HG02938 (cell line): ENCODE data around the gene PRKAG1.

Source experiments
- ATAC-seq: cut with Tn5 transposase; IDR thresholded peaks from one replicate; pipeline ENCODE4 v1.9.1; 2021; ENCODE audit warnings: mild to moderate bottlenecking, moderate library complexity; ENCODE audit not compliant: unreplicated experiment

The PRKAG1 gene

GRCh38 chr12:48986720-48987291, 31.8 kb downstream of the PRKAG1 start:
- no peak for ATAC-seq

DNA sequence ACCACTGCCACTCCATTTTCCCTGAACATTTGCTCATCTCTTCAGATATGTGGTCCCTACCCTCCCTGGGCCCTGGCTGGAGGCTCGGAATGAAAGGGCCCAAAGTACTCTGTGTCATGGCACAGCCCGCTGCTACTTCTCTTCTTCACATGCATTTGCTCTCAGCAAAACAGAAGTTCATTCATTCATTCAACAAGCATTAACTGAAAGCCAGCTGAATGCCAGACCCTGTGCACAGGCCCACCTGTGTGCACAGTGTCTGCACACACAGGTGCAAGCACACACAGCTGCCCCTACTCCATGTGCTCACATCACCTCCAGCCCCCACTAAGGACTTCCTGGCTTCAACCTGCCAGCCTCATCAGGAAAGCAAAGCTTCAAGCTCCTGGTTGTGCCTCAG, 32.7 kb downstream of the PRKAG1 start:
- no peak for ATAC-seq

GRCh38 chr12:48985475-48985897, 33.1 kb downstream of the PRKAG1 start:
- no peak for ATAC-seq

DNA sequence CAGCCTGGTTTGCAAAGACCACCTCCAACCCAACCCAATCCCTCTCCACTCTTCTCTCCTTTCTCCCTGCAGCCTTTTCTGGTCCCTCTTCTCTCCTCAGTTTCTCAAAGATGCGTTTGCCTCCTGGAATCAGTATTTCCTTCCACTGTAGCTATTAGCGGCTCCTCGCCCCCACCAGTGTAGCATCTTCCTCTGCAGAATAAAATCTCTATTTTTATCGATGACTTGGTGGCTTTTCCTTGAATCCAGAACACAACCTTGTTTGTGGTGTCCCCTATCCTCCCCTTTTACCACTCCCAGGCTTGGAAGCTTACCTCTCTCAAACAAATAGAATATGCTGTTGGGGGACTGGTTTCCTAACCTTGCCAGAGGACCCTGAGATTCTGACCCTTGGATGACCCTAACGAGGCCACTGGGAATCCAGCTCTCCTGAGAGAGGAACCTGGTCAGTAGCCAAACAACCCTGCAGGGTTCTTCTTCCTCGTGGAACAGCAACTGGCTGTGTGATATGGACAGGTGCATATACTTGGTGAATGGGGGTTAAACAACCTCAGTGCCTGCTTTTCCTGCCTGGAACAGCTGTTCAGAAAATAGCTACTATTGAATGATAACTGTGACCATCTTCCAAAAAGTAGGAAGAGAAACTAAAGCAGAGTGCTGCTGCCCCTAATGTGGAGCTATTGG, 36.0 kb downstream of the PRKAG1 start:
- ATAC-seq = no peak

- ATAC-seq = no peak
Observed at GRCh38 chr12:48981757-48982157, 36.8 kb downstream of the PRKAG1 start.

DNA sequence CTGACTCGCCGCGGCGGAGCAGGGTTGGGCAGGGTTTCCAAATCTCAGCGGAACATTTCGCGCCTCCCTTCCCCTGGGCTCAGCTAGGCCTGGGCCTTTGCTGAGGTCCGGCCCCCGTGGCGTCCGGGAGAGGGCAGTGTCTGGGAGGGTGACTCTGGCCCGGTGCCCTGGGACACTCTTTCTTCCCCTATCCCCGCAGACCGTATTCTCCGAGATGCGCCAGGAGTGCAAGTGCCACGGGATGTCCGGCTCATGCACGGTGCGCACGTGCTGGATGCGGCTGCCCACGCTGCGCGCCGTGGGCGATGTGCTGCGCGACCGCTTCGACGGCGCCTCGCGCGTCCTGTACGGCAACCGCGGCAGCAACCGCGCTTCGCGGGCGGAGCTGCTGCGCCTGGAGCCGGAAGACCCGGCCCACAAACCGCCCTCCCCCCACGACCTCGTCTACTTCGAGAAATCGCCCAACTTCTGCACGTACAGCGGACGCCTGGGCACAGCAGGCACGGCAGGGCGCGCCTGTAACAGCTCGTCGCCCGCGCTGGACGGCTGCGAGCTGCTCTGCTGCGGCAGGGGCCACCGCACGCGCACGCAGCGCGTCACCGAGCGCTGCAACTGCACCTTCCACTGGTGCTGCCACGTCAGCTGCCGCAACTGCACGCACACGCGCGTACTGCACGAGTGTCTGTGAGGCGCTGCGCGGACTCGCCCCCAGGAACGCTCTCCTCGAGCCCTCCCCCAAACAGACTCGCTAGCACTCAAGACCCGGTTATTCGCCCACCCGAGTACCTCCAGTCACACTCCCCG, 37.4 kb downstream of the PRKAG1 start:
- no peak for ATAC-seq

DNA sequence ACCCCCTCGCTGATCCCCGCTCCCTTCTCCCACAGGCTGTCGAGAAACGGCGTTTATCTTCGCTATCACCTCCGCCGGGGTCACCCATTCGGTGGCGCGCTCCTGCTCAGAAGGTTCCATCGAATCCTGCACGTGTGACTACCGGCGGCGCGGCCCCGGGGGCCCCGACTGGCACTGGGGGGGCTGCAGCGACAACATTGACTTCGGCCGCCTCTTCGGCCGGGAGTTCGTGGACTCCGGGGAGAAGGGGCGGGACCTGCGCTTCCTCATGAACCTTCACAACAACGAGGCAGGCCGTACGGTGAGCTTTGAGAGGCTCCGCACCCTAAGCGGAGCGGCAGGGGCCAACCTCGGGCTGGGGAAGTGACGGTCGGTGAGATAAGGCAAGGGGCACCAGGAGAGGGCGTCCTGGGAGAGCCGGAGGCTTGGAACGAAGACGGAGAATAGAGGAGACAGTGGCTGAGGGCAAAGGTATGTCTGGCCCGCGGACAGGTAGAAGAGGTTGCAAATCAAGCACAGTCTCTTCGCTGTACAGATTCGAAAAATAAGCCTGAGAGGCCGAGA, 38.1 kb downstream of the PRKAG1 start:
- no peak for ATAC-seq

DNA sequence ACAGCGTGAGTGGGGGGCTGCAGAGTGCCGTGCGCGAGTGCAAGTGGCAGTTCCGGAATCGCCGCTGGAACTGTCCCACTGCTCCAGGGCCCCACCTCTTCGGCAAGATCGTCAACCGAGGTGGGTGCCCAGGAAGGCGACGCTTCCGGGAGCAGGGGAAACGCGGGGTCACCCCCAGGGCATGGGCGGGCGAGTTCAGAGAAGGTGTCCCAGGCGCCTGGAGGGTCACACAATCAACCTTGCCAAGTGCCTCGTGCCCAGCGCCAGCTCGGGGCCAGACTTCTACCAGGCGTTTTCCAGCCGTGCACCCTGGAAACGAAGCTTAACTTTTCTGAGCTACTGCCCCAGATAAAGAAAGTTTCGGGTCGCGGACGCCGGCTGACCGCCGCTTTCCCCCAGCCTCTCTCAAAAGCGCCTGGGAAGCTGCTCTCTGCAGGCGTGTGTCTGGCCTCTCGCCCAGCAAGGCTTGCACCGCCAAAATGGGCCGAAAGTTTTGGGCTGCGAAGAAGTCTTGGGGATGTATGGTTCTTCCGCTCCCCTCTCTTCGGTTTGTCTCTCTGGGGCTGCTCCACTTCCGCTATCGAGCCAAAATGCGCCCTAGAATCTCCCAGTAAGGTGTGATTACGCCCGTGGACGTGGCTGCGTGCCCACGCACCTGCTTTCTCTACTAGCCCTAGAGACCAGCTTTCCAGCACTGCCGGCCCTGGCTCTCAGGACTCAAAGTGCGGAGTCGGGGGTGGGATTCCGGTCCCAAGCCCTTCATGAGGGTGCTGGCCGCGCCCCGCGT, 38.8 kb downstream of the PRKAG1 start:
- ATAC-seq = no peak

- no peak for ATAC-seq
Observed at GRCh38 chr12:48978741-48979601, 39.6 kb downstream of the PRKAG1 start.

DNA sequence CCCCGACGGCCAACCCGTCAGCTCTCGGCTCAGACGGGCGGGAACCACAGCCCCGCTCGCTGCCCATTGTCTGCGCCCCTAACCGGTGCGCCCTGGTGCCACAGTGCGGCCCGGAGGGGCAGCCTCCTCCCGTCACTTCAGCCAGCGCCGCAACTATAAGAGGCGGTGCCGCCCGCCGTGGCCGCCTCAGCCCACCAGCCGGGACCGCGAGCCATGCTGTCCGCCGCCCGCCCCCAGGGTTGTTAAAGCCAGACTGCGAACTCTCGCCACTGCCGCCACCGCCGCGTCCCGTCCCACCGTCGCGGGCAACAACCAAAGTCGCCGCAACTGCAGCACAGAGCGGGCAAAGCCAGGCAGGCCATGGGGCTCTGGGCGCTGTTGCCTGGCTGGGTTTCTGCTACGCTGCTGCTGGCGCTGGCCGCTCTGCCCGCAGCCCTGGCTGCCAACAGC, 40.3 kb downstream of the PRKAG1 start, which contains the start of gene WNT1:
TSS of gene WNT1 (plus strand) at position 32 of the 450 bp plus-strand sequence. CDS start at position 361, 329 bp downstream.
- ATAC-seq = no peak

- no peak for ATAC-seq
Observed at GRCh38 chr12:48977290-48978281, 41.0 kb downstream of the PRKAG1 start.

DNA sequence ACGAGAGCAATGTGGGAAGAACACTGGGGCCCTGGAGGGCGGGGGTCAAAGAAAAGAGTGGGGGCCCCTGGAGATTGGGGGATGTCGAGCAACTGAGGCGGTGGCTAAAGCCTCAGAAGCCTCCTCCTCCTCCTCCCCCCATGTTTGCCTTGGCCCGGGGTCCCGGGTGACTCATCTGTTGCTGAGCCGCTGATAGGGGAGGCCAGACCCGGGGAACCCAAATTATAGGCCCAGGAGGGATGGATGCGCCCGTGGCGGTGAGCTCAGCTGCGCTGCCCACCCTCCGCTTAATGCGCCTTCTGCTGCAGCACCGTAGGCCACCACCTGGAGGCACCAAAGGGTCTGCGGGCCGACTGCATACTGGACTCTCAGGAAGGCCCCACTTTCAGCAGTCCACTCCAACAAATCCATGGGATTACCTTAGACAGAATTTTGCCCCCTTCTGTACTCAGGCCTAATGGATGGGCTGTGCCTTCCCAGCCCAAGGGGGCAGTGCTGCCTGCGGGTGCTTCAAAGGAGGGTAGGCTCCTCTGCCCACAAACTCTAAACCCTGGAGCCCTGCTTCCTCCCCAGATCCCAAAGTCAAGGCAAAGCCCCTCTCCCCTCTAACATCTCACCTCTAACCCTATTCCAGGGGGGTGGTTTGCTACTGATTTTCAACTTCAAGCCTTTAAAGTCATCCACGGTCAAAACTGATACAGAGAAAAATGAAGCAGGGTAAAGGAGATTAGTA, 44.5 kb downstream of the PRKAG1 start:
- ATAC-seq = no peak

DNA sequence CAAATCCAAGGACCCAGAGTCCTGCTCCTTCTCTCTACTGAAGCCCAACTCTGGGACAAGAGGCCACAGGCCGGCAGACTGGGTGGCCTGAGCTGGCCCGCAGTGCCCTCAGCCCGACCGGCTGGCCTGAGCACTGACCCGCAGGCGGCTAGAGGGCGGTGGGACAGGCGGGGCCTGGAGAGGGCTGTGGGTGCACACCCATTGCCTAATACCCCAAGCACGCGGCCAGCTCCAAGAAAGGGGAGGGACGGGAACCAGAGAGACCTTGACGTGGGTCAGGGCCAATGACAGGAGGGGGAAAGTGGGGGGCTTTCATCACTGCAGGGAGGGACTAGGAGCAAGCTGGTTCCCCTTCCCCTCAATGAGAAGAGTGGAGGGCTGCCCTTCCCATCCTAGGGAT, 45.0 kb downstream of the PRKAG1 start:
- ATAC-seq = no peak

DNA sequence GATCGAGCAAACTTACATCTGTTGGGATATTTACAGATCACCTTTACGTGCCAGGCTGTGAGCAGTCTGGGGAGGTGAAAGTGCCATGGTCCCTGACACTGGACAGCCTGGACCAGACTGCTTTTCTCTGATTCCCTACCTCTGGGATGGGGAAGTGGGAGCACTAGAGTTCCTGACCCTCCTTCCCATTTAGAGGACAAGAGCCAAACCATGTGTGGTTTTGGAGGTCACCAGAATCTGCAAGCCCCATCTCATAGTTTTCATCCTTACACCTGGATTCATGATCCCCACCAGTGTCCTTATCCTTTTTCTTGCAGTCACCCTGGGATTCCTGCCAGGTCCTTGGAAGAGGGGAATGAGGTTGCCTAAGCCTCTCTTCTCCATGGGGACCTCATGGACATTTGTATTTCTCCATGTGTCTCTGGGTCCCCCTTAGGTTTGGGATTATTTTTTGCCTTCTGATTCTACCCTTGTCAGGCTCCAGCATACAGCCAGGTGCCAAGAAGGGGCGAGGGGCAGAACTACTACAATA, 45.6 kb downstream of the PRKAG1 start:
- ATAC-seq = no peak

- ATAC-seq = no peak
Observed at GRCh38 chr12:48972213-48972951, 46.2 kb downstream of the PRKAG1 start.

GRCh38 chr12:48970702-48971334, 47.8 kb downstream of the PRKAG1 start:
- no peak for ATAC-seq
